B cell (primary cell): ENCODE data around the gene CDC25A. TPM values are rescaled to one million over a fixed set of nuclear protein-coding genes. Genes with fewer than 3 reads are reported as not detected.

Experiments
- ATAC-seq: fragments of 200-7000 bp; cut with Tn5 transposase; one replicate; pipeline ENCODE4 v1.10.0; 2021; ENCODE audit warnings: low read depth, mild to moderate bottlenecking, moderate number of reproducible peaks, moderate library complexity
- CTCF ChIA-PET: fragments of 350-600 bp; sonication (Branson Sonifier 250); formaldehyde crosslinking; loops from one replicate; lab custom pipeline; 2021; ENCODE audit warnings: antibody characterized with exemption, inconsistent platforms; lab: Charles Lee
- POLR2A ChIA-PET: fragments of 350-600 bp; sonication (Branson Sonifier 250); formaldehyde crosslinking; loops from one replicate; lab custom pipeline; 2021; ENCODE audit warnings: antibody characterized with exemption; lab: Charles Lee
- DNase-seq: peaks from one replicate; pipeline ENCODE4 v3.0.0; 2013
- H2AFZ ChIP-seq: 2 replicates; pipeline ENCODE4 v1.6.1; 2012; ENCODE audit warnings: mild to moderate bottlenecking, low read depth, low read length; ENCODE audit not compliant: insufficient read depth, poor library complexity, severe bottlenecking
- H3K27ac ChIP-seq, 2 donors: 1 replicate in 1 of 2; 2 replicates in 1 of 2; pipeline ENCODE4 v1.5.1; 2012 to 2013; ENCODE audit warnings: low read length in 2 of 2, mild to moderate bottlenecking in 2 of 2, moderate library complexity in 1 of 2
- H3K27me3 ChIP-seq, 4 experiments: fragments of 200-600 bp in 1 of 4; sonication (generic) in 1 of 4; replicated peaks in 1 of 4; 1 replicate in 2 of 4; 2 replicates in 2 of 4; pipeline versions ENCODE4 v1.6.1 to v1.7.0; 2013 to 2016; ENCODE audit warnings: low read length in 3 of 4, mild to moderate bottlenecking in 2 of 4, mixed read lengths in 1 of 4, moderate library complexity in 1 of 4; ENCODE audit not compliant: insufficient read depth in 4 of 4, control insufficient read depth in 3 of 4; ENCODE audit errors: control extremely low read depth in 1 of 4
- H3K36me3 ChIP-seq, 2 experiments: replicated peaks in 1 of 2; 1 replicate in 1 of 2; 2 replicates in 1 of 2; pipeline versions ENCODE4 v1.6.1 to v1.7.1; 2013; ENCODE audit warnings: low read length in 1 of 2; ENCODE audit not compliant: insufficient read depth in 2 of 2, control insufficient read depth in 1 of 2; ENCODE audit errors: control extremely low read depth in 1 of 2, extremely low read depth in 1 of 2
- H3K4me1 ChIP-seq, 2 donors: fragments of 200-600 bp in 1 of 2; sonication (generic) in 1 of 2; 1 replicate in 1 of 2; 2 replicates in 1 of 2; pipeline versions ENCODE4 v1.5.1 to v1.6.1; 2013 to 2017; ENCODE audit warnings: low read length in 2 of 2; ENCODE audit not compliant: control insufficient read depth in 2 of 2, insufficient read depth in 2 of 2
- H3K4me2 ChIP-seq: replicated peaks from 2 replicates; pipeline ENCODE3; 2012; ENCODE audit warnings: mild to moderate bottlenecking, low read depth, low read length; ENCODE audit not compliant: poor library complexity, severe bottlenecking
- H3K4me3 ChIP-seq, 5 experiments: fragments of 200-600 bp in 1 of 5; sonication (generic) in 1 of 5; 1 replicate in 3 of 5; 2 replicates in 2 of 5; pipeline versions ENCODE4 v1.5.1 to v1.7.0; 2011 to 2016; ENCODE audit warnings: low read length in 4 of 5, mild to moderate bottlenecking in 4 of 5, low read depth in 2 of 5, control low read depth in 1 of 5, moderate library complexity in 1 of 5; ENCODE audit not compliant: insufficient read depth in 1 of 5; ENCODE audit errors: control extremely low read depth in 1 of 5, extremely low read depth in 1 of 5
- H3K79me2 ChIP-seq: fragments of 200-600 bp; sonication (generic); one replicate; pipeline ENCODE4 v1.6.0; 2016; ENCODE audit warnings: low read length; ENCODE audit not compliant: control insufficient read depth, insufficient read depth
- H3K9ac ChIP-seq: fragments of 200-600 bp; sonication (generic); 2 replicates; pipeline ENCODE4 v1.6.1; 2017; ENCODE audit warnings: mild to moderate bottlenecking, low read length, moderate library complexity
- H3K9me3 ChIP-seq, 3 donors: one replicate each; pipeline versions ENCODE4 v1.6.1 to v1.7.1; 2013; ENCODE audit warnings: low read length in 2 of 3; ENCODE audit not compliant: control insufficient read depth in 2 of 3, insufficient read depth in 1 of 3; ENCODE audit errors: control extremely low read depth in 1 of 3
- H4K20me1 ChIP-seq: 2 replicates; pipeline ENCODE4 v1.6.0; 2012; ENCODE audit warnings: mild to moderate bottlenecking, low read length; ENCODE audit not compliant: insufficient read depth, control insufficient read depth, poor library complexity, severe bottlenecking
- H3K27ac Mint-ChIP-seq: one replicate; pipeline ENCODE4 v1.8.0; 2021; ENCODE audit warnings: mixed read lengths
- H3K27me3 Mint-ChIP-seq: one replicate; pipeline ENCODE4 v1.8.0; 2021; ENCODE audit warnings: mixed read lengths
- H3K4me1 Mint-ChIP-seq: one replicate; pipeline ENCODE4 v1.8.0; 2021; ENCODE audit warnings: mixed read lengths
- H3K4me3 Mint-ChIP-seq: one replicate; pipeline ENCODE4 v1.8.0; 2021; ENCODE audit warnings: mixed read lengths
- H3K9me3 Mint-ChIP-seq: one replicate; pipeline ENCODE4 v1.8.0; 2022; ENCODE audit warnings: mixed read lengths; ENCODE audit not compliant: insufficient read depth
- CTCF ChIP-seq: fragments of 200-600 bp; IDR thresholded peaks from one replicate; pipeline ENCODE4 v1.8.0; 2022; ENCODE audit warnings: antibody characterized with exemption, mild to moderate bottlenecking
- EZH2 ChIP-seq: IDR thresholded peaks from 2 replicates; pipeline ENCODE4 v1.6.1; 2012; ENCODE audit warnings: borderline replicate concordance, low read depth, mild to moderate bottlenecking, moderate library complexity, low read length; ENCODE audit not compliant: insufficient read depth, poor library complexity, severe bottlenecking
- WGBS: methylation state at CpG from one replicate; pipeline ENCODE4 v1.1.5; 2013; ENCODE audit warnings: missing lambda C conversion rate; ENCODE audit not compliant: insufficient coverage; 5-methylcytosine and 5-hydroxymethylcytosine counted together
- intact Hi-C: fragments of 100-400 bp; cut with micrococcal nuclease; formaldehyde crosslinking; loops from one replicate; pipeline ENCODE4 v1.10.0; 2022
- polyA plus RNA-seq: library from polyadenylated mRNA; depleted of rRNA; stranded (reverse); fragments of >200 nt; gene quantifications from 2 replicates; pipeline ENCODE4 v1.2.3, GENCODE V29; 2012
- total RNA-seq, 2 donors: library from RNA; stranded (reverse); fragments of 120-200 nt in 1 of 2; gene quantifications; 1 replicate in 1 of 2; 2 replicates in 1 of 2; pipeline versions ENCODE4 v1.2.3 to v1.2.4, GENCODE V29; 2013 to 2022

CDC25A gene
- total and polyA plus RNA-seq, 2 donors (not counting 1 experiment from before 2014, with no cell fraction given): 0.07 to 0.27 TPM

GRCh38 chr3:48209445-48209844, 21.2 kb upstream of the CDC25A start:
- no peak overlapping the region for H3K4me3 Mint-ChIP-seq
- Histone ChIP-seq H3K9ac (no peak overlapping the region), H3K27ac (no peak overlapping the region), H3K4me2 (no peak overlapping the region), H3K4me1 (no peaks in the 10 kb centered on the region), H3K79me2 (no peaks in the 10 kb centered on the region), H3K36me3 (no peaks in the 10 kb centered on the region), H2AFZ (no peak overlapping the region), H3K27me3 (no peaks in the 10 kb centered on the region), H4K20me1 (no peaks in the 10 kb centered on the region), H3K9me3 (no peaks in the 10 kb centered on the region), H3K4me3 (no peak overlapping the region)
- CTCF ChIA-PET: interaction anchor here (0.7 kb wide), 1 partner anchor 173 kb away, joined by 3 read pairs; no protein-coding TSS in a partner anchor
- 100% methylated on average over 4 of the region's 4 CpGs for WGBS
- no peak overlapping the region for H3K27ac Mint-ChIP-seq
- H3K27me3 Mint-ChIP-seq: no peaks in the 10 kb centered on the region
- TF ChIP-seq EZH2: no peak
- no peak for TF ChIP-seq CTCF
- DNase-seq: no peak
- ATAC-seq: no peak
- POLR2A ChIA-PET: no interaction called here
- intact Hi-C loops: no loop called here
- no peaks in the 10 kb centered on the region for H3K9me3 Mint-ChIP-seq
- H3K4me1 Mint-ChIP-seq: no peaks in the 10 kb centered on the region

GRCh38 chr3:48208076-48208475, 19.9 kb upstream of the CDC25A start:
- no peak overlapping the region for H3K4me3 ChIP-seq
- Mint-ChIP-seq H3K4me1 (no peaks in the 10 kb centered on the region), H3K27me3 (no peaks in the 10 kb centered on the region), H3K27ac (no peak overlapping the region), H3K4me3 (no peak overlapping the region), H3K9me3 (no peaks in the 10 kb centered on the region)
- no peak for DNase-seq
- ChIA-PET CTCF (no interaction called here), POLR2A (no interaction called here)
- no peaks in the 10 kb centered on the region for H3K9me3 ChIP-seq
- TF ChIP-seq CTCF: no peak
- no peak for TF ChIP-seq EZH2
- H4K20me1 ChIP-seq: no peaks in the 10 kb centered on the region
- no peaks in the 10 kb centered on the region for H3K27me3 ChIP-seq
- no peaks in the 10 kb centered on the region for H3K79me2 ChIP-seq
- no peak for ATAC-seq
- H3K4me2 ChIP-seq: no peak overlapping the region
- no peak overlapping the region for H2AFZ ChIP-seq
- H3K27ac ChIP-seq: no peak overlapping the region
- 100% methylated on average over 3 of the region's 3 CpGs for WGBS
- H3K9ac ChIP-seq: no peak overlapping the region
- H3K4me1 ChIP-seq: no peaks in the 10 kb centered on the region
- no peaks in the 10 kb centered on the region for H3K36me3 ChIP-seq
- intact Hi-C loops: no loop called here
